Muscle of leg (tissue), 16 donors: ENCODE results near the gene SHCBP1L. TPM values are rescaled to one million over a fixed set of nuclear protein-coding genes. Genes with fewer than 3 reads are reported as not detected.
A peak's percentile ranks its signal among the peaks of the same experiment; 100 is the strongest.

ENCODE experiments used
- DNase-seq: peaks from one replicate; pipeline ENCODE4 v3.0.0; 2013
- H3K27ac ChIP-seq: one replicate; pipeline ENCODE4 v1.5.1; 2013; ENCODE audit warnings: mild to moderate bottlenecking, low read length, control low read depth
- H3K27me3 ChIP-seq: one replicate; pipeline ENCODE4 v1.6.1; 2013; ENCODE audit warnings: low read length; ENCODE audit not compliant: control insufficient read depth, insufficient read depth
- H3K36me3 ChIP-seq: one replicate; pipeline ENCODE4 v1.6.1; 2013; ENCODE audit warnings: low read length; ENCODE audit not compliant: control insufficient read depth, insufficient read depth
- H3K4me1 ChIP-seq: one replicate; pipeline ENCODE4 v1.6.1; 2013; ENCODE audit warnings: low read length; ENCODE audit not compliant: control insufficient read depth, insufficient read depth
- H3K4me3 ChIP-seq: one replicate; pipeline ENCODE4 v1.5.1; 2013; ENCODE audit warnings: low read length, control low read depth
- H3K9me3 ChIP-seq: replicated peaks from 2 replicates; pipeline ENCODE4 v1.6.1; 2013; ENCODE audit warnings: low read depth, low read length; ENCODE audit not compliant: control insufficient read depth
- WGBS: methylation state at CpG from one replicate; pipeline ENCODE4 v1.1.5; 2013; ENCODE audit warnings: missing lambda C conversion rate; ENCODE audit not compliant: insufficient coverage; 5-methylcytosine and 5-hydroxymethylcytosine counted together
- long read RNA-seq, 11 donors: transcript quantifications; one replicate each; lab custom pipeline, GENCODE V29; 2026
- polyA plus RNA-seq, 8 donors: library from polyadenylated mRNA; unstranded; fragments of 120-200 nt; gene quantifications; one replicate each; pipeline versions ENCODE4 v1.2.1 to v1.2.3, GENCODE V29; 2013; ENCODE audit warnings: inconsistent platforms in 1 of 8, low replicate concordance in 1 of 8; ENCODE audit not compliant: insufficient read length in 8 of 8, insufficient read depth in 1 of 8
- total RNA-seq: library from RNA; stranded (reverse); fragments of 120-200 nt; gene quantifications from one replicate; pipeline ENCODE4 v1.2.4, GENCODE V29; 2013

The SHCBP1L gene
- total RNA-seq = 0.35 TPM
- 1 to 10 TPM in 1 of 8 donors, under 1 TPM in 7; 0.37 to 1.3 (median 0.59) TPM for polyA plus RNA-seq
- long read RNA-seq, donor 1, partial matches to known transcripts = 47 of 54 reads
- long read RNA-seq, donor 1, other reads (novel, unspliced or antisense) = 7 of 54 reads
- long read RNA-seq, donor 2 = 0 reads
- long read RNA-seq, donor 3, partial matches to known transcripts = 0 of 2 reads
- long read RNA-seq, donor 3, other reads (novel, unspliced or antisense) = 0 of 2 reads
- long read RNA-seq, donor 4, partial matches to known transcripts = 247 of 254 reads
- long read RNA-seq, donor 4, other reads (novel, unspliced or antisense) = 7 of 254 reads
- long read RNA-seq, donor 5, partial matches to known transcripts = 171 of 197 reads
- long read RNA-seq, donor 5, other reads (novel, unspliced or antisense) = 26 of 197 reads
- long read RNA-seq, donor 6 = 0 reads
- long read RNA-seq, donor 7 = 0 reads
- long read RNA-seq, donor 8 = 0 reads
- long read RNA-seq, donor 9 = 0 reads
- long read RNA-seq, donor 10, partial matches to known transcripts = 106 of 106 reads
- long read RNA-seq, donor 10, other reads (novel, unspliced or antisense) = 0 of 106 reads
- long read RNA-seq, donor 11 = 0 reads

DNA sequence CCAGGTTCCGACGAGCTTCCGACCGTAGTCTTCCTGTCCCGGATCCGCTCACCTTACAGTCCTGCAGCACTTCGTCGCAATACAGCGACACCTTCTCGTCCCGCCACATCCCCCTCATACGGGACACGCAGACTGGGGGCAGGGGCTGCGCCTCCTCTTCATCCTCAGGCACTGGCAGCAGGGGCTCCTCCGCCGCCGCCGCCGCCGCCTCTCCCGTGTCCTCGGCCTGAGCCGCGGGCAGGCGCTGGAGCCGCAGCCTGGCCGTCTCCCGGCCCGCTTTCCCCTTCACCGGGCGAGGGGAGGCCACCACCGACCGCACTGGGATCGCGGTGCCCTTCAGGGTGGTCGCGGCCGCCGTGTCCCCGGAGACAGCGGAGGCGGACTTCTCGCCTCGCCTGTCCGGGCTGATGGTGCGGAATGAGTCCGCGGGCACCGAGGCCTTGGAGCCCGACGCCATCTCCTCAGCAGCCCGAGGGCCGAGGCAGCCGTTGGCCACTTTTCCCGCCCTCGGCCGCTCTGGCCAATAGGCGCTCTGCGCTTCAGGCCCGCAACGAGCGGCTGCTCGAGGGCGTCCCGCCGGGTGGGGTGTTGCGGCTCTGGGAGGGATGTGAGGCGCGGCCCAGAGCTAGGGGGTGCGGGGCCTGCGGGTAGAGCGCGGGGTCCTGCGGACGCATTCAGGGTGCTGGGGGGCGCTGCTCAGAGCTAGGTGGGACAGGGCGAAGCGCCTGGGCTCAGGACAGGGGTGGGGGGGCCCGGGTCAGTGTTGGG, at the start of gene SHCBP1L:
SHCBP1L (minus strand) TSS at position 490 of the 768 bp plus-strand sequence; CDS start at position 457, 33 bp downstream.
- Histone ChIP-seq H3K4me1 (peaks cover 9% of the 10 kb centered on the region), H3K9me3 (no peaks in the 10 kb centered on the region), H3K4me3 (peak within 1 kb of the TSS; percentile 9), H3K27ac (peak within 1 kb of the TSS; percentile 52), H3K36me3 (no peaks in the 10 kb centered on the region), H3K27me3 (peaks cover 15% of the 10 kb centered on the region)
- 24% methylated on average over 78 of the region's 79 CpGs for WGBS
- DNase-seq = peak; percentile 55

DNA sequence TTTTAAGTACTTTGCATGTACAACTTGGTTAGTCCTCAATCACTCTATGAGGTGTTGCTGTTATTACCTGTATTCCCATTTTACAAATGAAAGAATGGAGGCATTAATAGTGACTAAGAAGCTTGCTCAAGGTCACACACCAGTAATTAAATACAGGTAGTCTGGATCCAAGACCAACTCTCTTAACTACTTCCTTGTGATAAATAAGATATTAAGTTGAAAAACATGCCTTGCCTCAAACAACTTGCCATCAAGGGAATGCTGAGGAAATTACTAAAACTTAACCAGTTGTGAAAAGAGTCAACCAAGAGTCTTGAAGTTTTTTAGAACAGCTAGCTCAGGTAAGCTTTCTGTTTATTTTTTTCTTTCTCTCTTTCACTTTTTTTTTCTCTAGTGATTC, 49.3 kb upstream of the SHCBP1L start:
- Histone ChIP-seq H3K27ac (no peak overlapping the region), H3K4me3 (no peak overlapping the region), H3K27me3 (no peaks in the 10 kb centered on the region), H3K9me3 (no peaks in the 10 kb centered on the region), H3K4me1 (no peaks in the 10 kb centered on the region), H3K36me3 (no peaks in the 10 kb centered on the region)
- DNase-seq = no peak

- DNase-seq = peak; percentile 13
- Histone ChIP-seq H3K4me3 (no peak overlapping the region), H3K4me1 (no peaks in the 10 kb centered on the region), H3K36me3 (no peaks in the 10 kb centered on the region), H3K27me3 (no peaks in the 10 kb centered on the region), H3K9me3 (no peaks in the 10 kb centered on the region), H3K27ac (no peak overlapping the region)
- WGBS = 100% methylated on average over 1 of the region's 4 CpGs
Measured at GRCh38 chr1:183000167-183000962, 47.4 kb upstream of the SHCBP1L start.

- no peaks in the 10 kb centered on the region for H3K9me3 ChIP-seq
- H3K4me1 ChIP-seq = no peaks in the 10 kb centered on the region
- no peak overlapping the region for H3K4me3 ChIP-seq
- no peaks in the 10 kb centered on the region for H3K27me3 ChIP-seq
- H3K27ac ChIP-seq = no peak overlapping the region
- DNase-seq = no peak
- H3K36me3 ChIP-seq = no peaks in the 10 kb centered on the region
Measured at GRCh38 chr1:182998482-182998881, 45.5 kb upstream of the SHCBP1L start.

DNA sequence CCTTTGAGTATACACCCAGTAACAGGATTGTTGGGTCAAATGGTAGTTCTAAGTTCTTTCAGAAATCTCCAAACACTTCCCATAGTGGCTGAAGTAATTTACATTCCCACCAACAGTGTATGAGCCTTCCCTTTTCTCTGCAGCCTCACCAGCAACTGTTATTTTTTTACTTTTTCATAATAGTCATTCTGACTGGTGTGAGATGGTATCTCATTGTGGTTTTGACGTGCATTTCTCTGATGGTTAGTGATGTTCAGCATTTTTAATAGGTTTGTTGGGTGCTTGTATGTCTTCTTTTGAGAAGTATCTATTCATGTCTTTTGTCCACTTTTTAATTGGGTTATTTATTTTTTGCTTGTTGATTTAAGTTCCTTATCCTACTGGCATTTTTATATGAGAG, 43.9 kb upstream of the SHCBP1L start:
- no peaks in the 10 kb centered on the region for H3K27me3 ChIP-seq
- no peak overlapping the region for H3K27ac ChIP-seq
- H3K4me1 ChIP-seq = no peaks in the 10 kb centered on the region
- no CpG with 5 or more reads among the region's 1 CpG for WGBS
- H3K9me3 ChIP-seq = no peaks in the 10 kb centered on the region
- DNase-seq = no peak
- no peak overlapping the region for H3K4me3 ChIP-seq
- no peaks in the 10 kb centered on the region for H3K36me3 ChIP-seq

DNA sequence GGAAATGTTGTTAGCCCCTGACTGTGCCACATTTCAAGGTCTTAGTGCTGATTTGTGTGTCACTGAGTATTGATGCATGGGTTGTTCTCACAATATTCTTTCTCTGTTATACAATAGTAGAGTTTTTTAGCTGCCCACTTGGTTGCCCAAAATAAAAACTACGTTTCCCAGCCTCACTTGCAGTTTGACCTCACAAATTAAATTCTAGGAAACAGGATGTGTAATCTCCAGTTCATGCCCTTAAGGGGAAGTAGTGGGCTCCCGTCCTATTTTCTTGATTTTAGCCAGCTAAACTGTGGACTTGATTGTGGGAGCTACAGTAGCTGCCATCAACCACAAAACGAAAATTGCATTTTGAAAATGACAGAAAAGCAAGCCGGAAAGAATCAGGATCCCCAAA, 42.9 kb upstream of the SHCBP1L start:
- no CpG with 5 or more reads among the region's 4 CpGs for WGBS
- Histone ChIP-seq H3K4me1 (no peaks in the 10 kb centered on the region), H3K36me3 (no peaks in the 10 kb centered on the region), H3K27ac (no peak overlapping the region), H3K9me3 (no peaks in the 10 kb centered on the region), H3K4me3 (no peak overlapping the region), H3K27me3 (no peaks in the 10 kb centered on the region)
- DNase-seq = no peak

DNA sequence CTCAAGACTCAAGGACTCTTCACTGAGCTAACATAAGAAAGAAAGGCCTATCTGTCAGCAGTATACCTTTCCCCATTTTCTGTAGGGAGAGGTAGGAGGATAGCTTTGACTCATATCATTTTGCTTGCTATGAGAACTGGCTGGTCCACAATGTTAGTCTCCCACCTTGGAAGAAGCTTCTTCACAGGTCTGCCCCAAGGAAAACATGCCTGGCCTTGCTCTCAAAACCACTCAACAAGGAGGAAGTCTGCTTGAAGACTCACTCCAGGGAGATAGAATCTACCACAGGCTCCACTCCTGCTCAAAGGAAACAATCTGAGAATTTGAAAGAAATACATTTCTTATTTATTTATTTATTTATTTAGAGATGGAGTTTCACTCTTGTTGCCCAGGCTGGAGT, 40.8 kb upstream of the SHCBP1L start:
- Histone ChIP-seq H3K27ac (no peak overlapping the region), H3K4me1 (no peaks in the 10 kb centered on the region), H3K36me3 (no peaks in the 10 kb centered on the region), H3K9me3 (no peaks in the 10 kb centered on the region), H3K4me3 (no peak overlapping the region), H3K27me3 (no peaks in the 10 kb centered on the region)
- no peak for DNase-seq

- H3K27me3 ChIP-seq = no peaks in the 10 kb centered on the region
- H3K9me3 ChIP-seq = no peaks in the 10 kb centered on the region
- H3K4me1 ChIP-seq = no peaks in the 10 kb centered on the region
- no peak for DNase-seq
- H3K4me3 ChIP-seq = no peak overlapping the region
- H3K27ac ChIP-seq = no peak overlapping the region
- H3K36me3 ChIP-seq = no peaks in the 10 kb centered on the region
- WGBS = 52% methylated on average over 2 of the region's 7 CpGs
Measured at GRCh38 chr1:182990413-182991144, 37.6 kb upstream of the SHCBP1L start.

GRCh38 chr1:182985876-182986275, 32.9 kb upstream of the SHCBP1L start:
- Histone ChIP-seq H3K9me3 (no peaks in the 10 kb centered on the region), H3K36me3 (no peaks in the 10 kb centered on the region), H3K27ac (no peak overlapping the region), H3K4me3 (no peak overlapping the region), H3K4me1 (no peaks in the 10 kb centered on the region), H3K27me3 (no peaks in the 10 kb centered on the region)
- no CpG with 5 or more reads among the region's 1 CpG for WGBS
- no peak for DNase-seq
